HG02759 (cell line): ENCODE data around the gene PLK5.
"Not testable (repeated sequence)": the region's sequence is repeated elsewhere in the genome, so short reads cannot be mapped to it uniquely, and the experiment has no call there.

ENCODE experiments used
- ATAC-seq: cut with Tn5 transposase; IDR thresholded peaks from one replicate; pipeline ENCODE4 v1.9.1; 2021; ENCODE audit warnings: mild to moderate bottlenecking, moderate library complexity; ENCODE audit not compliant: unreplicated experiment

Gene PLK5

GRCh38 chr19:1523412-1524286 lies at the start of gene PLK5:
TSS of gene PLK5 (plus strand) at chr19:1524077. CDS start at chr19:1526997, 2,920 bp downstream.
- ATAC-seq = no peak

GRCh38 chr19:1474765-1475351 lies 49.0 kb upstream of the PLK5 start:
- ATAC-seq = no peak

DNA sequence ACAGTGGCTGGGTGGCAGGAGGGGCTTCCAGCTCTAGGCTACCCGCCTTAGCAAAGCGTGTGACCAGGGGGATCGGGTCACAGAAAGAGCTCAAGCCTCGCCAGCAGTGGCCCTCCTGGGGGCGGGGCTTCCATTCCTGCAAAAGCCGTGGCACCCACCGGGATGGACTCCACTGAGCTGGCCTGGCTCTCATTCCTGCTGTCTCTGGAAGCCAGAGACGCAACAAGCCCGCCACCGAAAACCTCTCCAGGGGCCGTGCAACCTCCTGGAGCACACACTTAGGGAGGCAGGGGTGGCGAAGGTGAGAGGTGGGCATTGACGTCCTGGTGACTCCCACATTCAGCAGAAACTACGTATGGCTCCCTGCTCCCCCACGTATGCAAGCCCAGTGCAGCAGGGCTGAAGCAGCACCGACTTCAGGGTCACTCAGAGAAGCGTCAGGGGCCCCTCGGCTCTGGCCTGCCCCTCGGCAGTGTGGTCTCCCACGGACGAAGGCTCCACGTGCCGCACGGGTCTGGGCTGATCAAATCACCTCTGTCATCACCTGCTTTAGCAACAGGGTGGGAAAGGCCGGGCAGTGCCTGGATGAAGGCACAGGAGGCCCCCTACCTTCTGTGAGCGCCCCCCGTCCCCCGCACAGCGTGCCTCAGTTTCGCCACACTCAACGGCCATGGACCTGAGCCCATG lies 48.0 kb upstream of the PLK5 start:
- no peak for ATAC-seq

DNA sequence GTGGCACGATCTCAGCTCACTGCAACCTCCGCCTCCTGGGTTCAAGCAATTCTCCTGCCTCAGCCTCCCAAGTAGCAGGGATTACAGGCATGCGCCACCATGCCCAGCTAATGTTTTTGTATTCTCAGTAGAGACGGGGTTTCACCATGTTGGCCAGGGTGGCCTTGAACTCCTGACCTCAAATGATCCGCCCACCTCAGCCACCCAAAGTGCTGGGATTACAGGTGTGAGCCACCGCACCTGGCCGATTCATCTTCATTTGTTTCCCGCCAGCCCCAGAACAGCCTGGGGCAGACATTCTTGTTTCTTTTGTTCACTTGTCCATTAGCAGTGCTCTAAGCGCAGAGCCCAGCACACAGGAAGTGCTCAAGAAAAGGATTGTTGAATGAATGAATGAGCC lies 46.8 kb upstream of the PLK5 start:
- not testable (repeated sequence) for ATAC-seq

- peak; percentile 90 for ATAC-seq
Observed at GRCh38 chr19:1478934-1479707, 44.8 kb upstream of the PLK5 start, which contains the start of gene C19orf25. TSS of gene C19orf25 (minus strand) at chr19:1479215. CDS start at chr19:1478903, 312 bp downstream.

GRCh38 chr19:1481224-1481892 lies 42.5 kb upstream of the PLK5 start:
- no peak for ATAC-seq

- no peak for ATAC-seq
Observed at GRCh38 chr19:1481893-1482360, 42.0 kb upstream of the PLK5 start.

- ATAC-seq = no peak
Observed at GRCh38 chr19:1482361-1483130, 41.3 kb upstream of the PLK5 start.

- ATAC-seq = no peak
Observed at GRCh38 chr19:1483131-1483978, 40.5 kb upstream of the PLK5 start.

DNA sequence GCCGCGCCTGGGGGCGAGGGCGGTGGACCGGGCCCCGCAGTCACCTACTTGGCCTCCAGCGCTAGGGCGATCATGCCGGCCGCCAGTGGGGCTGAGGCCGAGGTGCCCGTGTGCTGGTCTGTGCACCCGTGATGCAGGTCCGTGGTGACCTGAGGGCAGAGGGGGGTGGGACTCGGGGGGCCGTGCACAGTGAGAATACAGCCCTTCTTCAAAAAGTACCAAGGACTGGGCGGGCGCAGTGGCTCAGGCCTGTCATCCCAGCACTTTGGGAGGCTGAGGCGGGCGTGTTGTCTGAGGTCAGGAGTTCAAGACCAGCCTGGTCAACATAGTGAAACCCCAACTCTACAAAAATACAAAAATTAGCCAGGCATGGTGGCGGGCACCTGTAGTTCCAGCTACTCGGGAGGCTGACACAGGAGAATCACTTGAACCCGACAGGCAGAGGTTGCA lies 39.9 kb upstream of the PLK5 start:
- ATAC-seq = no peak

DNA sequence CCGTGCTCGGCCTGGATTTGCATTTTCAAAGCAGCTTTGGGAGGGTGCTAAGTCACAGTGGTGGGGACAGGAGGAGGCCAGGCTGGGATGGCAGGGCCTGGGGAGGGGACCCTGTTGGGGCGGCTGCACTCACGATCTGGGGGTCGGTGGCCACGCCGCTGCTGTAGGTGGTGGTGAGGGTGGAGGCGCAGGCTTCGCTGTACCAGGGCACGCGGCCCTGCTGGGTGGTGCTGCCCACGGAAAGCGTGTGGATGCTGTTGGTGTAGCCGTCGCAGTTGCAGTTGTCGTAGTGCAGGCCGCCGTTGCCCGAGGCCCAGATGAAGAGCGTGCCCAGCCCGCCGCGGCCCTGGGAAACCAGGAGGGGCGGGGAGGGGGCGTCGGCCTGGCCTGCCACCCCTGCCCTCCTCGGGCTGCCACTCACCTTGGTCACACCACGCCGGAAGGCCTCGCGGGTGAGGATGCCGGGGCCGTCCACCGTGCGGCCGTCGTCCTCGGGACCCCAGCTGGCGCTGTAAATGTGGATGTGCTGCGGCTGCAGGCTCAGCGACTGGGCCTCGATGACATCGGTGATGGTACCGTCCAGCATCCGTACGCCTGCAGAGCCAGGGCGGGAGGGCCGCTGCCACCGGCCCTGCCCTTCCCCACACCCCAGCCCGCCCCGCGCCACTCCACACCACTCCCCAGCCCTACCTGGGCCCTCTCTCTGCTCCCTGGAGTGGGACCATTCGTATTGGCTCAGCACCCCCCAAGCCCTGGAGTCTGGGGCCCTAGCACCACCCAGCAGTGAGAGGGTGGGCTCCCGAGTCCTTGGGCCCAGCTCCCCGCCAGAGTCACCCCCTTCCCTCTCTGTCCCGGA lies 36.9 kb upstream of the PLK5 start:
- ATAC-seq = no peak

- no peak for ATAC-seq
Observed at GRCh38 chr19:1487576-1488281, 36.1 kb upstream of the PLK5 start.

- no peak for ATAC-seq
Observed at GRCh38 chr19:1488282-1488601, 35.6 kb upstream of the PLK5 start.

DNA sequence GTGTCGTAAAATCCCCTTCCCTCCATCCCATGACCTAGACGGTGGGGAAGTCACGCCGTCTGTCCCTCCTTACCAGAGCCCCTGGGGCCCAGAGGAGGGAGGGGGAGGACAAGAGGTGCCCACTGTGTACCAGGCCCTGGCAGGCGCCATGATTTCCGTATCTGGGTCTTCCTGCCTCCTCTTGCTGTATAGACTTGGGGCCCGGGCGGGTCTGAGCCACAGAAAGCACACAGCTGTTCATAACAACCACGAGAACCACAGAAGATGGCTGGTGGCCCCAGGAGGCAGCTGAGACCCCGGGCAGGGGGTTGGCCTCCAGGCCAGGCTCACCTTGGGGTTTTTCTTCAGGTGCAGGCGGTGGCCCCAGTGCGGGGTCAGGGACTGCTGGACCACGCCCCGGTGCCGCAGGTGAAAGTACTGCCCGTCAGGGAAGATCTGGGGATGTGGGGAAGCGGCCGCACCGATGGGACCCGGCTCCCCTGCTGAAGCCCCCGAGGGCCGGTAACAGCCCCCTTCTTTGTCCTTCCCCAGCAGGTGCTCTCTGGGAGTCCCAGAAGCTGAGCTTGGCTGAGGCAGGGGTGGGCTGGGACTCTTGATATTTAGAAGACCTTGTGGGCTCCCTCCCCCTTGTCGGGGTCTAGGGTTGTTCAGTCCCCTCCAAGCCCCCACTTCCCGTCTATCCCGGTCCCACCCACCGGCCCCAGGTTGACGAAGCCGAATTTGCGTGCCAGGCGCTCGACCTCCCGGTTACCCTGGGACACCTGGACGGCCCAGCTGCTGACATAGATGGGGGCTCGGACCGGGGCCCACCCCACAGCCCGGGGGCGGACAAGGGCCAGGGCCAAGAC lies 34.2 kb upstream of the PLK5 start:
- no peak for ATAC-seq

- peak; percentile 83 for ATAC-seq
Observed at GRCh38 chr19:1490311-1491113, 33.4 kb upstream of the PLK5 start, which contains the start of gene PCSK4. TSS of gene PCSK4 (minus strand) at chr19:1490350. CDS start at chr19:1490346, 4 bp downstream.
